ENCODE data around the gene C1QB. TPM values are rescaled to one million over a fixed set of nuclear protein-coding genes. Genes with fewer than 3 reads are reported as not detected.
A peak's percentile ranks its signal among the peaks of the same experiment; 100 is the strongest.

Gene C1QB
- polyA plus RNA-seq, 3 donors: 3.9 to 15.4 (median 6.4) TPM

GRCh38 chr1:22628698-22629444, 24.2 kb upstream of the C1QB start:
- Histone ChIP-seq H4K20me1 (ENCODE audit: insufficient read depth, low read length) (no peaks in the 10 kb centered on the region), H3K4me2 (replicated peaks; ENCODE audit: extremely low read depth, low read length, poor library complexity, severe bottlenecking) (no peak overlapping the region), H3K27ac (ENCODE audit: low read depth in 1 of 2, low read length in 2 of 2) (no peak overlapping the region), H3K79me2 (ENCODE audit: insufficient read depth, low read length) (no peaks in the 10 kb centered on the region), H3K27me3 (ENCODE audit: control insufficient read depth in 2 of 2, insufficient read depth in 2 of 2, low read length in 2 of 2) (peaks cover 0 to 16% of the 10 kb centered on the region in 2 donors), H3K9ac (ENCODE audit: insufficient read depth, low read length, poor library complexity, severe bottlenecking) (no peak overlapping the region), H3K36me3 (replicated peaks in 1 of 2; ENCODE audit: control insufficient read depth in 1 of 2, insufficient read depth in 2 of 2, low read length in 2 of 2) (no peaks in the 10 kb centered on the region), H3K4me3 (replicated peaks in 1 of 3; ENCODE audit: low read depth in 2 of 3, low read length in 3 of 3) (no peak overlapping the region), H3K9me3 (replicated peaks in 1 of 2; ENCODE audit: control insufficient read depth in 1 of 2, insufficient read depth in 1 of 2, low read length in 2 of 2) (no peaks in the 10 kb centered on the region), H2AFZ (ENCODE audit: insufficient read depth, low read depth, low read length, poor library complexity, severe bottlenecking) (no peak overlapping the region), H3K4me1 (ENCODE audit: control insufficient read depth in 1 of 2, insufficient read depth in 2 of 2, low read length in 2 of 2) (no peaks in the 10 kb centered on the region)
- H3K27ac Mint-ChIP-seq: no peak overlapping the region
- H3K4me1 Mint-ChIP-seq: no peaks in the 10 kb centered on the region
- no peaks in the 10 kb centered on the region for H3K36me3 Mint-ChIP-seq
- no peaks in the 10 kb centered on the region for H3K9me3 Mint-ChIP-seq
- H3K27me3 Mint-ChIP-seq (ENCODE audit: low read depth in 3 of 3): peaks cover 29 to 48% (median 30%) of the 10 kb centered on the region in 3 donors
- no peak overlapping the region for H3K4me3 Mint-ChIP-seq
- 11% methylated on average over 4 of the region's 11 CpGs for WGBS (ENCODE audit: insufficient coverage)
- DNase-seq: no peak
- TF ChIP-seq, protein P1, sequence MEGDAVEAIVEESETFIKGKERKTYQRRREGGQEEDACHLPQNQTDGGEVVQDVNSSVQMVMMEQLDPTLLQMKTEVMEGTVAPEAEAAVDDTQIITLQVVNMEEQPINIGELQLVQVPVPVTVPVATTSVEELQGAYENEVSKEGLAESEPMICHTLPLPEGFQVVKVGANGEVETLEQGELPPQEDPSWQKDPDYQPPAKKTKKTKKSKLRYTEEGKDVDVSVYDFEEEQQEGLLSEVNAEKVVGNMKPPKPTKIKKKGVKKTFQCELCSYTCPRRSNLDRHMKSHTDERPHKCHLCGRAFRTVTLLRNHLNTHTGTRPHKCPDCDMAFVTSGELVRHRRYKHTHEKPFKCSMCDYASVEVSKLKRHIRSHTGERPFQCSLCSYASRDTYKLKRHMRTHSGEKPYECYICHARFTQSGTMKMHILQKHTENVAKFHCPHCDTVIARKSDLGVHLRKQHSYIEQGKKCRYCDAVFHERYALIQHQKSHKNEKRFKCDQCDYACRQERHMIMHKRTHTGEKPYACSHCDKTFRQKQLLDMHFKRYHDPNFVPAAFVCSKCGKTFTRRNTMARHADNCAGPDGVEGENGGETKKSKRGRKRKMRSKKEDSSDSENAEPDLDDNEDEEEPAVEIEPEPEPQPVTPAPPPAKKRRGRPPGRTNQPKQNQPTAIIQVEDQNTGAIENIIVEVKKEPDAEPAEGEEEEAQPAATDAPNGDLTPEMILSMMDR (IDR thresholded peaks at IDR 0.05): no peak
- intact Hi-C loops (cut with micrococcal nuclease): no loop called here

- H3K9me3 ChIP-seq (replicated peaks in 1 of 2; ENCODE audit: control insufficient read depth in 1 of 2, insufficient read depth in 1 of 2, low read length in 2 of 2): peaks cover 0 to 5% of the 10 kb centered on the region in 2 donors
- no peaks in the 10 kb centered on the region for H3K4me1 ChIP-seq (ENCODE audit: control insufficient read depth in 1 of 2, insufficient read depth in 2 of 2, low read length in 2 of 2)
- H2AFZ ChIP-seq (ENCODE audit: insufficient read depth, low read depth, low read length, poor library complexity, severe bottlenecking): no peak overlapping the region
- Mint-ChIP-seq H3K27ac (no peak overlapping the region), H3K27me3 (ENCODE audit: low read depth in 3 of 3) (peaks cover 29 to 49% (median 30%) of the 10 kb centered on the region in 3 donors), H3K9me3 (peaks cover 0 to 4% (median 0%) of the 10 kb centered on the region in 7 donors), H3K36me3 (no peaks in the 10 kb centered on the region), H3K4me3 (peak overlapping the region in 1 of 2 donors; percentile 18), H3K4me1 (no peaks in the 10 kb centered on the region)
- no peaks in the 10 kb centered on the region for H4K20me1 ChIP-seq (ENCODE audit: insufficient read depth, low read length)
- peaks cover 0 to 16% of the 10 kb centered on the region in 2 donors for H3K27me3 ChIP-seq (ENCODE audit: control insufficient read depth in 2 of 2, insufficient read depth in 2 of 2, low read length in 2 of 2)
- H3K79me2 ChIP-seq (ENCODE audit: insufficient read depth, low read length): no peaks in the 10 kb centered on the region
- no peak overlapping the region for H3K9ac ChIP-seq (ENCODE audit: insufficient read depth, low read length, poor library complexity, severe bottlenecking)
- intact Hi-C loops (cut with micrococcal nuclease): no loop called here
- 38% methylated on average over 1 of the region's 2 CpGs for WGBS (ENCODE audit: insufficient coverage)
- H3K27ac ChIP-seq (ENCODE audit: low read depth in 1 of 2, low read length in 2 of 2): no peak overlapping the region
- H3K36me3 ChIP-seq (replicated peaks in 1 of 2; ENCODE audit: control insufficient read depth in 1 of 2, insufficient read depth in 2 of 2, low read length in 2 of 2): no peaks in the 10 kb centered on the region
- TF ChIP-seq, protein P1 (IDR thresholded peaks at IDR 0.05): no peak
- no peak for DNase-seq
- no peak overlapping the region for H3K4me3 ChIP-seq (replicated peaks in 1 of 3; ENCODE audit: low read depth in 2 of 3, low read length in 3 of 3)
- no peak overlapping the region for H3K4me2 ChIP-seq (replicated peaks; ENCODE audit: extremely low read depth, low read length, poor library complexity, severe bottlenecking)
Measured at GRCh38 chr1:22629886-22630285, 23.1 kb upstream of the C1QB start.
